ENCODE results near the gene TTL. TPM values are rescaled to one million over a fixed set of nuclear protein-coding genes. Genes with fewer than 3 reads are reported as not detected.

TTL gene
- total RNA-seq, 2 donors from 2014 or later, result 61.1 to 89.6 TPM

GRCh38 chr2:112577756-112578155, 95.8 kb downstream of the TTL start:
- peak; percentile 56 for TF ChIP-seq CTCF (conservative IDR thresholded peaks at IDR 0.05)
- H3K9ac ChIP-seq (ENCODE audit: extremely low read depth, low read length, poor library complexity, severe bottlenecking), result no peak overlapping the region
- H3K9me3 Mint-ChIP-seq, result no peaks in the 10 kb centered on the region
- no peaks in the 10 kb centered on the region for H3K27me3 Mint-ChIP-seq (ENCODE audit: insufficient read depth)
- H3K4me1 ChIP-seq (ENCODE audit: control insufficient read depth, insufficient read depth, low read length), result no peaks in the 10 kb centered on the region
- peaks cover 29% of the 10 kb centered on the region for H3K36me3 Mint-ChIP-seq (ENCODE audit: low read depth)
- H3K27ac Mint-ChIP-seq, result no peak overlapping the region
- WGBS, 2 experiments (ENCODE audit: insufficient coverage in 1 of 2, insufficient read length in 1 of 2), result 83 to 96% methylated on average over 3 to 4 of the region's 5 CpGs
- no peak for DNase-seq
- no peak overlapping the region for H3K4me3 Mint-ChIP-seq
- no peaks in the 10 kb centered on the region for H3K9me3 ChIP-seq (ENCODE audit: control insufficient read depth, low read length)
- peaks cover 39% of the 10 kb centered on the region for H3K36me3 ChIP-seq (ENCODE audit: control insufficient read depth, insufficient read depth, low read length)
- no peak overlapping the region for H3K27ac ChIP-seq (ENCODE audit: low read depth, low read length)
- no peaks in the 10 kb centered on the region for H3K4me1 Mint-ChIP-seq
- no peak overlapping the region for H3K4me3 ChIP-seq (ENCODE audit: low read length)
- H3K27me3 ChIP-seq (ENCODE audit: control insufficient read depth, insufficient read depth, low read length, poor library complexity, severe bottlenecking), result no peaks in the 10 kb centered on the region

DNA sequence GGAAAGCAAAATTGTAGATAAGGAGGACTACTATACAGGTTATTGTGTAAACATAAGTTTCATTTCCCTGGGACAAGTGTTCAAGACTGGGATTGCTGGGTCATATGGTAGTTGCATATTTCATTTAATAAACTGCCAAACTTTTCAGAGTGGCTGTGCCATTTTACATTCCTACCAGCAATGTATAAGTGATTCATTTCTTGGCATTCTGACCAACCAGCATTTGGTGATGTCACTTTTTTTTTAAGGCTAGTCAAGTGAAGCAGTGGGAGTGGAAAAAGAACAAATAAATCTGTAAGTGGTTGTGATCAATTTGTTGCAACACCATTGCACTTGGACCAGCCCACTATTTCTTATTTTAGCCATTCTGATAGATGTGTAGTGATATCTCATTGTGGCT, 97.3 kb downstream of the TTL start:
- H3K9me3 Mint-ChIP-seq, result no peaks in the 10 kb centered on the region
- no peak overlapping the region for H3K9ac ChIP-seq (ENCODE audit: extremely low read depth, low read length, poor library complexity, severe bottlenecking)
- H3K36me3 Mint-ChIP-seq (ENCODE audit: low read depth), result peaks cover 18% of the 10 kb centered on the region
- peaks cover 5% of the 10 kb centered on the region for H3K4me1 Mint-ChIP-seq
- no peak overlapping the region for H3K4me3 Mint-ChIP-seq
- TF ChIP-seq CTCF (conservative IDR thresholded peaks at IDR 0.05), result no peak
- H3K27me3 ChIP-seq (ENCODE audit: control insufficient read depth, insufficient read depth, low read length, poor library complexity, severe bottlenecking), result no peaks in the 10 kb centered on the region
- no peak overlapping the region for H3K4me3 ChIP-seq (ENCODE audit: low read length)
- peaks cover 25% of the 10 kb centered on the region for H3K36me3 ChIP-seq (ENCODE audit: control insufficient read depth, insufficient read depth, low read length)
- H3K27ac Mint-ChIP-seq, result no peak overlapping the region
- H3K27ac ChIP-seq (ENCODE audit: low read depth, low read length), result no peak overlapping the region
- H3K27me3 Mint-ChIP-seq (ENCODE audit: insufficient read depth), result no peaks in the 10 kb centered on the region
- H3K4me1 ChIP-seq (ENCODE audit: control insufficient read depth, insufficient read depth, low read length), result no peaks in the 10 kb centered on the region
- H3K9me3 ChIP-seq (ENCODE audit: control insufficient read depth, low read length), result no peaks in the 10 kb centered on the region
- DNase-seq, result no peak

GRCh38 chr2:112580084-112580483, 98.1 kb downstream of the TTL start:
- Histone ChIP-seq H3K27me3 (ENCODE audit: control insufficient read depth, insufficient read depth, low read length, poor library complexity, severe bottlenecking) (no peaks in the 10 kb centered on the region), H3K36me3 (ENCODE audit: control insufficient read depth, insufficient read depth, low read length) (peaks cover 17% of the 10 kb centered on the region), H3K9me3 (ENCODE audit: control insufficient read depth, low read length) (no peaks in the 10 kb centered on the region), H3K27ac (ENCODE audit: low read depth, low read length) (no peak overlapping the region), H3K4me3 (ENCODE audit: low read length) (no peak overlapping the region), H3K4me1 (ENCODE audit: control insufficient read depth, insufficient read depth, low read length) (no peaks in the 10 kb centered on the region), H3K9ac (ENCODE audit: extremely low read depth, low read length, poor library complexity, severe bottlenecking) (no peak overlapping the region)
- H3K9me3 Mint-ChIP-seq, result no peaks in the 10 kb centered on the region
- no peak overlapping the region for H3K4me3 Mint-ChIP-seq
- no peaks in the 10 kb centered on the region for H3K27me3 Mint-ChIP-seq (ENCODE audit: insufficient read depth)
- DNase-seq, result no peak
- H3K27ac Mint-ChIP-seq, result no peak overlapping the region
- H3K4me1 Mint-ChIP-seq, result peaks cover 9% of the 10 kb centered on the region
- WGBS, 2 experiments (ENCODE audit: insufficient coverage in 1 of 2, insufficient read length in 1 of 2), result 94 to 95% methylated on average over 4 to 7 of the region's 7 CpGs
- H3K36me3 Mint-ChIP-seq (ENCODE audit: low read depth), result peaks cover 11% of the 10 kb centered on the region
- TF ChIP-seq CTCF (conservative IDR thresholded peaks at IDR 0.05), result no peak

Data from endodermal cell (in vitro differentiated cells).